Epithelial cell of esophagus (primary cell): Measurements from ENCODE around the gene PLK3.

Source experiments
- DNase-seq: peaks from one replicate; pipeline ENCODE4 v3.0.0; 2010; ENCODE audit warnings: low read depth
- H3K4me3 ChIP-seq: 2 replicates; pipeline ENCODE4 v1.5.1; 2011; ENCODE audit warnings: mild to moderate bottlenecking, low read length, control low read depth
- TF ChIP-seq, protein P1 (sequence below): IDR thresholded peaks from 2 replicates; pipeline ENCODE4 v1.5.1; 2011; ENCODE audit warnings: low read depth, mild to moderate bottlenecking, low read length, control low read depth, inconsistent platforms; ENCODE audit not compliant: insufficient read depth; ENCODE audit errors: missing control alignments

The PLK3 gene

GRCh38 chr1:44847845-44848244 lies 47.7 kb downstream of the PLK3 start:
- no peak for DNase-seq
- no peak overlapping the region for H3K4me3 ChIP-seq
- TF ChIP-seq, protein P1, sequence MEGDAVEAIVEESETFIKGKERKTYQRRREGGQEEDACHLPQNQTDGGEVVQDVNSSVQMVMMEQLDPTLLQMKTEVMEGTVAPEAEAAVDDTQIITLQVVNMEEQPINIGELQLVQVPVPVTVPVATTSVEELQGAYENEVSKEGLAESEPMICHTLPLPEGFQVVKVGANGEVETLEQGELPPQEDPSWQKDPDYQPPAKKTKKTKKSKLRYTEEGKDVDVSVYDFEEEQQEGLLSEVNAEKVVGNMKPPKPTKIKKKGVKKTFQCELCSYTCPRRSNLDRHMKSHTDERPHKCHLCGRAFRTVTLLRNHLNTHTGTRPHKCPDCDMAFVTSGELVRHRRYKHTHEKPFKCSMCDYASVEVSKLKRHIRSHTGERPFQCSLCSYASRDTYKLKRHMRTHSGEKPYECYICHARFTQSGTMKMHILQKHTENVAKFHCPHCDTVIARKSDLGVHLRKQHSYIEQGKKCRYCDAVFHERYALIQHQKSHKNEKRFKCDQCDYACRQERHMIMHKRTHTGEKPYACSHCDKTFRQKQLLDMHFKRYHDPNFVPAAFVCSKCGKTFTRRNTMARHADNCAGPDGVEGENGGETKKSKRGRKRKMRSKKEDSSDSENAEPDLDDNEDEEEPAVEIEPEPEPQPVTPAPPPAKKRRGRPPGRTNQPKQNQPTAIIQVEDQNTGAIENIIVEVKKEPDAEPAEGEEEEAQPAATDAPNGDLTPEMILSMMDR, result no peak

GRCh38 chr1:44848456-44849181 lies 48.4 kb downstream of the PLK3 start:
- no peak for DNase-seq
- TF ChIP-seq, protein P1, result no peak
- no peak overlapping the region for H3K4me3 ChIP-seq

DNA sequence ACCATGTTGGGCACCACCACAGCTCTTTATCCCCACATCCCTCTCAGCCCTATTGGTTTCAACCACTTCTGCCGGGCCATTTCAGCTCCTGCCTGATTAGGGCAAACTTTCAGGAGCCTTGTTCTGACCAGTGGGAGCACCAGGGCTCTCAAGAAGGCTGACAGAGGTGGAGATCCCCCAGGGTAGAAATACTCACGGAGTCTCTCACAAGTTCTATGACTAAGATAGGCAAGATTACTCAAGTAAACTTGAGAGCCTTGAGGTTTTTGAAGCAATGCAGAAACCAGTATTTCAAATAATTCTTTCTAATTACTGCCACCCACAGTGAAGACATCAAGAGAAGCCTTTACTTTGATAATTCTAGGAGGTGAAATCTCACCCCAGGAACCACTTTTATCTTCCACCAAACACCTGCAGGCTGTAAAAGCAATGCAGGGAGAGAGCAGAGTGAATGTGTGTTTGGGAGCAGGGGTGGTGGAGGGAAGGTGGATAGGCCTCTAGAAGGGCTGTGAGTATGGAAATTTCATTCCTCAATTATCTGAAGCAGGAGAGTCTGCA lies 49.5 kb downstream of the PLK3 start:
- TF ChIP-seq, protein P1, result no peak
- peak; percentile 81 for DNase-seq
- H3K4me3 ChIP-seq, result no peak overlapping the region

DNA sequence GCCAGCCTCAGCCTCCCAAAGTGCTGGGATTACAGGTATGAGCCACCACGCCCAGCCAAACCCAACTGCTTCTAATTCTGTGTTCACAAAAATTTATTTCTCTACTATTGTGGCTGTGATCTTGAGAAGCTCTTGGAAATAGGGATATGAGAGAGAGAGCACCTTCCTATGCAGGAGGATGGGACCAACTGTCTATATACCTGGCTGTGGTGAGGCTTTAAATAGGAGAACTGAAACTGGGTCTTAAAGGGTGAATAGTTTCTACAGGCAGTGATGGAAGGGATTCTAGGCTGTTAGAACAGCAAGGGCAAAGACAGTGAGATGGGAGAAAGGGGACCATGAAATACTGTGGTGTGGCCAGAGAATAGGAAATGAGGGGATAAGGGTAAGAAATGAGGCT lies 51.1 kb downstream of the PLK3 start:
- no peak for DNase-seq
- no peak overlapping the region for H3K4me3 ChIP-seq

DNA sequence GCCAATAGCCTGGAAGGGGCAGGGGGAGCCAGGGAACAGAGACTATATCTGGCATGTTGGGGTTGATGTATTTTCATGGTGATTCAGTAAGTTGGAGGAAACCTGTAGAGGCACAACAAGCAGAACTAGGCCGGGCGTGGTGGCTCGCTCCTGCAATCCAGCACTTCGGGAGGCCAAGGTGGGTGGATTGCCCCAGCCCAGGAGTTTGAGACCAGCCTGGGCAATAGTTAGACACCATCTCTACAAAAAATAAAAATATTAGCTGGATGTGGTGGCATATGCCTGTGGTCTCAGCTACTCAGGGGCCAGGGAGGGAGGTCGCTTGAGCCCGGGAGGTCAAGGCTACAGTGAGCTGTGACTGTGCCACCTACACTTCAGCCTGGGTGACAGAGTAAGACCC lies 53.0 kb downstream of the PLK3 start:
- peak; percentile 10 for DNase-seq
- TF ChIP-seq, protein P1, result no peak
- H3K4me3 ChIP-seq, result no peak overlapping the region

More for the DNA sequence above, 51.1 kb downstream of the PLK3 start:
- TF ChIP-seq, protein P1, result no peak

DNA sequence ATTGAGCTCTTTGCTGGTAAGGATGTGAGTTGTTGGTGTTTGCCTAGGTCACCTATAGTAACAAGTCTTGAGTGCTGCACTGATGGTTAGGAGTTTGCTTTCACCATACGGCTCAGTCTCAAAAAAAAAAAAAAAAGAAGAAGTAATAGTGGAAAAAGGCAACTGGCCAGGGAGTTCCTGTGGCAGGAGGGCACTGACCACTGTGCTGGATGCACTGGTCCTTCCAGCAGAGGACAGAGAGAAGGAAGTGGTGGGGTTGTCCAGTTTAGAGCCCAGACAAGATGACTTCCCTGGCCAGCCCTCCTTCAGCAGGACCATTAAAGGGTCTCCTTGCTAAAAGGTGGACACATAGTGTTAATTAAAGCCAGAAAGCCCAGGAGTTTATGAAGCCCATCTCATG lies 54.8 kb downstream of the PLK3 start:
- TF ChIP-seq, protein P1, result no peak
- no peak overlapping the region for H3K4me3 ChIP-seq
- no peak for DNase-seq
